Nephron progenitor cell (in vitro differentiated cells): ENCODE results near the gene ALG8.
A peak's percentile ranks its signal among the peaks of the same experiment; 100 is the strongest.
"Not testable (repeated sequence)": the region's sequence is repeated elsewhere in the genome, so short reads cannot be mapped to it uniquely, and the experiment has no call there.

Source experiments
- DNase-seq: peaks from one replicate; pipeline ENCODE4 v3.0.0; 2021
- H3K27ac Mint-ChIP-seq: 2 replicates; pipeline ENCODE4 v1.8.0; 2021; ENCODE audit warnings: mild to moderate bottlenecking, moderate library complexity, mixed read lengths
- H3K27me3 Mint-ChIP-seq: 2 replicates; pipeline ENCODE4 v1.8.0; 2021; ENCODE audit warnings: mild to moderate bottlenecking, low read depth, mixed read lengths; ENCODE audit not compliant: poor library complexity
- H3K36me3 Mint-ChIP-seq: 2 replicates; pipeline ENCODE4 v1.8.0; 2021; ENCODE audit warnings: low read depth, mixed read lengths
- H3K4me1 Mint-ChIP-seq: 2 replicates; pipeline ENCODE4 v1.8.0; 2021; ENCODE audit warnings: mixed read lengths
- H3K4me3 Mint-ChIP-seq: 2 replicates; pipeline ENCODE4 v1.8.0; 2021; ENCODE audit warnings: mild to moderate bottlenecking, moderate library complexity, mixed read lengths
- H3K9me3 Mint-ChIP-seq: 2 replicates; pipeline ENCODE4 v1.8.0; 2021; ENCODE audit warnings: mild to moderate bottlenecking, moderate library complexity, mixed read lengths
- CTCF ChIP-seq: fragments of 200-600 bp; sonication (generic); IDR thresholded peaks from 2 replicates; pipeline ENCODE4 v1.5.0; 2021; ENCODE audit warnings: antibody characterized with exemption

The ALG8 gene

GRCh38 chr11:78080084-78080817 is 59.2 kb downstream of the ALG8 start:
- DNase-seq: no peak
- TF ChIP-seq CTCF: no peak
- Mint-ChIP-seq H3K4me1 (peaks cover 24% of the 10 kb centered on the region), H3K27ac (peak overlapping the region; percentile 94), H3K27me3 (peaks cover 22% of the 10 kb centered on the region), H3K9me3 (no peaks in the 10 kb centered on the region), H3K4me3 (peak overlapping the region; percentile 92), H3K36me3 (peaks cover 21% of the 10 kb centered on the region)

- H3K27ac Mint-ChIP-seq: peak within 1 kb of the TSS; percentile 94
- peaks cover 27% of the 10 kb centered on the region for H3K36me3 Mint-ChIP-seq
- no peaks in the 10 kb centered on the region for H3K9me3 Mint-ChIP-seq
- no peak for TF ChIP-seq CTCF
- H3K4me1 Mint-ChIP-seq: peaks cover 24% of the 10 kb centered on the region
- peak within 1 kb of the TSS; percentile 92 for H3K4me3 Mint-ChIP-seq
- DNase-seq: peak; percentile 73
- peaks cover 22% of the 10 kb centered on the region for H3K27me3 Mint-ChIP-seq
These were observed 60.0 kb downstream of the ALG8 start, which contains the start of gene NDUFC2 for GRCh38 chr11:78079232-78080083. NDUFC2 (minus strand) TSS chr11:78079862; CDS start chr11:78079744, 118 bp downstream.

GRCh38 chr11:78078218-78079167 is 60.9 kb downstream of the ALG8 start:
- peak; percentile 8 for DNase-seq
- peak overlapping the region; percentile 94 for H3K27ac Mint-ChIP-seq

GRCh38 chr11:78077592-78077991 is 61.8 kb downstream of the ALG8 start:
- peaks cover 24% of the 10 kb centered on the region for H3K4me1 Mint-ChIP-seq
- peaks cover 40% of the 10 kb centered on the region for H3K36me3 Mint-ChIP-seq
- H3K27ac Mint-ChIP-seq: peak overlapping the region; percentile 50
- H3K27me3 Mint-ChIP-seq: peaks cover 19% of the 10 kb centered on the region
- H3K4me3 Mint-ChIP-seq: peak overlapping the region; percentile 92
- not testable (repeated sequence) for DNase-seq, H3K9me3 Mint-ChIP-seq

More at GRCh38 chr11:78078218-78079167, 60.9 kb downstream of the ALG8 start:
- peaks cover 22% of the 10 kb centered on the region for H3K27me3 Mint-ChIP-seq
- no peaks in the 10 kb centered on the region for H3K9me3 Mint-ChIP-seq
- TF ChIP-seq CTCF: no peak
- peaks cover 24% of the 10 kb centered on the region for H3K4me1 Mint-ChIP-seq
- H3K4me3 Mint-ChIP-seq: peak overlapping the region; percentile 92
- peaks cover 36% of the 10 kb centered on the region for H3K36me3 Mint-ChIP-seq

- TF ChIP-seq CTCF: no peak
- DNase-seq: no peak
- peaks cover 24% of the 10 kb centered on the region for H3K4me1 Mint-ChIP-seq
- H3K27ac Mint-ChIP-seq: no peak overlapping the region
- no peaks in the 10 kb centered on the region for H3K9me3 Mint-ChIP-seq
- H3K36me3 Mint-ChIP-seq: peaks cover 44% of the 10 kb centered on the region
- H3K27me3 Mint-ChIP-seq: peaks cover 12% of the 10 kb centered on the region
- H3K4me3 Mint-ChIP-seq: peak overlapping the region; percentile 1
These were observed 62.6 kb downstream of the ALG8 start for GRCh38 chr11:78076733-78077403.
